GM12801 (cell line): Measurements from ENCODE around the gene PROX2.

Experiments
- TF ChIP-seq, protein P1 (sequence below): IDR thresholded peaks from one replicate; pipeline ENCODE4 v1.5.1; 2011; ENCODE audit warnings: control low read depth; ENCODE audit not compliant: insufficient read length; ENCODE audit errors: extremely low read depth

PROX2 gene

DNA sequence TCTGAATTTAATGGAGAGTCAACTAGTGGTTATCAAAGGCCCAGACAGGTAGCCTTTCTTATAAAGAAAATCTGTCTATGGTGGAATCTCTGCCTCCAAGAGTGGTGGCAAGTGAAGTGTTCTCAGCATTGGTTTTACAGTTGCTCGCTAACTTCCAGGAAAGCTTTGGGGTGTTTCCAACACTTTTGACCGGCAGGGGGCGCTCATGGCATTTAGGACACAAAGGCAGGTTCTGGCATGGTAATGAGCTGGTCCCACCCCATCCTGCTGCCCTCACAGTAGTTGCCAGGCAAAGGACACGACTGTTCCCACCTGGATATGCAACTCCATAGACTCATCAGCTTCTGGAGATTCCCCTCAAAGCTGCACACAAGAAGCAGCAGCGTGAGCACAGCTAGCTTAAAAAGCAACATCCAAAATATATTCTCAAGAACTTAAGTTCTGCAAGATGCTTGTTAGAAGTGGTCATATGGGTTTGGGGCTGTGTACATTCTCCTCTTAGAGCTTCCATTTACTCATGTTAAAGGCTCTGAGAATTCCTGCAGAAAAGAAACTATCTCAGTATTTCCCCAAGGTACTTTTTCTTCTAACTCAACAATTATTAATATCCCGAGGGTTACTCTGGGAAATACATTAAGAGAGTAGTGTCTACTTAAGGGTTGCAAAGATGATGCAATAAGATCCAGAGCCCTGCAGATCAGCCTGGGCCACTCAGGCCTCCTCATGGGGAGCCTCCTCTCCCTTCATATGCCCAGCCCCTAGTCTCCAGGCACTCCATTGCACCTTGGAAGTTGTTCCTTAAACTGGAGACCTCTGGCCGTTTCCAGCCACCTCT, 14.8 kb downstream of the PROX2 start:
- TF ChIP-seq, protein P1, sequence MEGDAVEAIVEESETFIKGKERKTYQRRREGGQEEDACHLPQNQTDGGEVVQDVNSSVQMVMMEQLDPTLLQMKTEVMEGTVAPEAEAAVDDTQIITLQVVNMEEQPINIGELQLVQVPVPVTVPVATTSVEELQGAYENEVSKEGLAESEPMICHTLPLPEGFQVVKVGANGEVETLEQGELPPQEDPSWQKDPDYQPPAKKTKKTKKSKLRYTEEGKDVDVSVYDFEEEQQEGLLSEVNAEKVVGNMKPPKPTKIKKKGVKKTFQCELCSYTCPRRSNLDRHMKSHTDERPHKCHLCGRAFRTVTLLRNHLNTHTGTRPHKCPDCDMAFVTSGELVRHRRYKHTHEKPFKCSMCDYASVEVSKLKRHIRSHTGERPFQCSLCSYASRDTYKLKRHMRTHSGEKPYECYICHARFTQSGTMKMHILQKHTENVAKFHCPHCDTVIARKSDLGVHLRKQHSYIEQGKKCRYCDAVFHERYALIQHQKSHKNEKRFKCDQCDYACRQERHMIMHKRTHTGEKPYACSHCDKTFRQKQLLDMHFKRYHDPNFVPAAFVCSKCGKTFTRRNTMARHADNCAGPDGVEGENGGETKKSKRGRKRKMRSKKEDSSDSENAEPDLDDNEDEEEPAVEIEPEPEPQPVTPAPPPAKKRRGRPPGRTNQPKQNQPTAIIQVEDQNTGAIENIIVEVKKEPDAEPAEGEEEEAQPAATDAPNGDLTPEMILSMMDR, result no peak

DNA sequence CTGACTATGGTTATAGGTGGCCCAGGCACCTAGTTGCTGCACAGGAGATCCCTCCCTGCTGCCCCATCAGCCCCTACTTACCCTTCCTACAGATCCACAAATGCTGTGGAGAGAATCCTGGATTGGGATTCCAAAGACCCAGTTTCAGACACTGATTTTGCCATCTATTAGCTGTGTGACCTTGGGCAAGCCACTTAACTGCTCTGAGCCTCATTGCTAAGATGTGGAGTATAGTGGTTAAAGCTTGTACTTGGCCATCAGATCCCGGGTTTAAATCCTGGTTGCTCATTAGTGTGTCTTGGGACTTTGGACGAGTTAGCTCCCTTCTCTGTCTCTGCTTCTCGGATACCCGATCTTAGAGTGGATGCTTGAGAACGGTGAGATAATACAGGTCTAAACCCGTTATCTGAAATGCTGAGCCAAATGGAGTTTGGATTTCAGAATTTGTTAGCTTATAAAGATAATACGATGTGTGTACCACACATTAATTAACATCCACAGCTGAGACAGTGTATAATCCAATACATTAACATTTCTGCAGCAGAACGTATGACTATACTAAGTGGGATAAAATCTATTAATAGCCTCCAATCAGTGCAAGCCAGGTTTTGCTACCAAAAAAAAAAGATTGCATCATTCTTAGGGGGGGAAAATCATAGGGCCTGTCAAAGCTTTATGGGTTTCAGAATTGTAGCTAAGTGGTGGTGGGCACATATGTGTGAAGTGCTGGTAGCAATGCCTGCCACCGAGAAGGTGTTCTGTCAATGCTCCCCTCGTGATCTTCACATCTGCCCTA, 16.0 kb downstream of the PROX2 start:
- TF ChIP-seq, protein P1, result no peak

DNA sequence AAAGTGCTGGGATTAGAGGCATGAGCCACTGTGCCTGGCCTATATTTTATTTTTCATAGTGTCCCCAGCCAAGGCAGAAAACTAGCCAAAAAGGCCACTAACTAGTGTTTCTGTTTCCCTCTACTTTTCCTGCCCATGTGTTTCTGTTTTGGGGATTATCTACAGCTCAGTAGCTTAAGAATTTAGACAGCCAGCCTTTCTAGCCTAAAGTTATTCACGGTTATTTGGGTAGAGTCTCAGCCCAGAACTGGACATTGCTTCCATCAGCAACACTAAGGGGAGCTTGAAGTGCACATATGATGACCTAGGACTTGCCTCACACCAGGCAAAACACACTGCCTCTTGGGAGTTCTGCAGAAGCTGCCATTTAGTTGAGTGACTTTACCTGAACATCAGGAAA, 17.9 kb downstream of the PROX2 start:
- TF ChIP-seq, protein P1, result no peak

- TF ChIP-seq, protein P1, result no peak
Observed at GRCh38 chr14:74856366-74856765, 19.6 kb downstream of the PROX2 start.

GRCh38 chr14:74855945-74856344, 20.0 kb downstream of the PROX2 start:
- TF ChIP-seq, protein P1, result no peak

DNA sequence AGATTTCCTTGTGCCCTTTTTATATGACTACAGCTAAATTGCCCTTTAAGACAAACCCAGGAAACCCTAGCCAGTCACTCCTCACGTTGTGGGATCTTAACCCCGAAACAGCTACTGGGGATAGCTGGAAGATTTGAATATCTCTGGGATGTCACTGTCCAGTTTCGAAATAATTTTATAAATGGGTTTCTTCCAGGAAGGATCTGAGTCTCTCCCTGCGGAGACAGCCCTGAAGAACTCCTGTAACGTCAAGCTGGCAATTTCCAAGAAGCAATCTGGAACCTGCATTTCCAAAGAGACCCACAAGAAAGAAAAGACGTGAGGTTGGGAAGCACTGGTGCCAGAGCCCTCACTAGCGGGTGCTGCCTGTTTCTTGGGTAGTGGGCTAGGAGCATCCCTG, 20.9 kb downstream of the PROX2 start:
- TF ChIP-seq, protein P1, result no peak

DNA sequence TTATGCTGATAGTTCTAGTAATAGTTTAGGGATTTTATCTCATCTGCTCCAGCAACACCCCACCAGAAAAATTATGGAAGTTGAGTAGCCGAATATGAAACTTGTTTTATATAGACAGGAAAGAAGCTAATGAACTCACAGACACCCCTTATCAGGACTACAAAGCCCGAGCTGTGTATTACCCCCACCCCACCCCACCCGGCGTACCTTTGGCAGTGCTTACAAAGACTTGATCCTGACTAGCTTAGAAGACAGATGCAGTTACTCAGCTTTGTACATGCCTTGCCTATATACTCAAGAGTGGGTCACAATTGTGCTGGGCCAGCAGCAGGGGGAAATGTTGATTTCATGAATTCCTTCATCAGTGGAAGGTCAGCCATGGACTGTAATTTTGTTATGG, 22.4 kb downstream of the PROX2 start:
- TF ChIP-seq, protein P1, result no peak
